H1 (cell line): ENCODE results near the gene FMNL2. TPM values are rescaled to one million over a fixed set of nuclear protein-coding genes. Genes with fewer than 3 reads are reported as not detected.

Experiments used
- BACH1 ChIP-seq: IDR thresholded peaks from 2 replicates; pipeline ENCODE4 v1.6.1; 2012; ENCODE audit warnings: low read length, improper control_type of control experiment
- GTF2F1 ChIP-seq: IDR thresholded peaks from 2 replicates; pipeline ENCODE4 v1.6.1; 2012; ENCODE audit warnings: low read depth, low read length, improper control_type of control experiment, borderline replicate concordance
- HDAC6 ChIP-seq: IDR thresholded peaks from one replicate; pipeline ENCODE4 v1.7.1; 2012; ENCODE audit warnings: low read depth, mild to moderate bottlenecking, inconsistent platforms, low read length, moderate library complexity
- POLR2A ChIP-seq, 2 experiments: IDR thresholded peaks; 1 replicate in 1 of 2; 2 replicates in 1 of 2; pipeline ENCODE4 v1.6.1; 2011; ENCODE audit warnings: low read depth in 2 of 2, low read length in 2 of 2, mild to moderate bottlenecking in 2 of 2; ENCODE audit errors: control extremely low read depth in 1 of 2
- POU5F1 ChIP-seq: IDR thresholded peaks from 2 replicates; pipeline ENCODE4 v1.6.1; 2011; ENCODE audit warnings: low read depth, mild to moderate bottlenecking, low read length, moderate library complexity
- SP2 ChIP-seq: IDR thresholded peaks from 2 replicates; pipeline ENCODE4 v1.6.1; 2012; ENCODE audit warnings: mild to moderate bottlenecking, low read length, inconsistent platforms
- polyA plus RNA-seq, 7 experiments: library from polyadenylated mRNA; depleted of rRNA in 3 of 7; stranded (reverse) in 5 of 7; unstranded in 2 of 7; fragments of >200 nt in 5 of 7; fragments of 200-250 nt in 2 of 7; gene quantifications; 1 replicate in 5 of 7; 2 replicates in 1 of 7; 4 replicates in 1 of 7; pipeline versions ENCODE4 v1.2.1 to v1.2.3, GENCODE V29; 2011 to 2013; ENCODE audit warnings: missing spikeins in 2 of 7, mixed read lengths in 2 of 7
- total RNA-seq: library from RNA; stranded (reverse); fragmentation: NEBNext Ultra II Directional; extraction: Animal tissue kit (Norgen Biotek cat#: 25700); gene quantifications from 2 replicates; pipeline ENCODE4 v1.2.1, GENCODE V29; 2021
- TF ChIP-seq, protein P1 (sequence below): fragments of 300-600 bp; sonication (generic); IDR thresholded peaks from 2 replicates; pipeline ENCODE4 v1.7.1; 2012; ENCODE audit warnings: low read length, moderate library complexity, mild to moderate bottlenecking, inconsistent platforms; ENCODE audit not compliant: insufficient replicate concordance
- TF ChIP-seq, protein P2 (sequence below): IDR thresholded peaks from 2 replicates; pipeline ENCODE4 v1.6.1; 2011; ENCODE audit warnings: low read length, improper control_type of control experiment
- TF ChIP-seq, protein P3 (sequence below): IDR thresholded peaks from 2 replicates; pipeline ENCODE4 v1.6.1; 2012; ENCODE audit warnings: low read length, inconsistent platforms

FMNL2 gene
- total and polyA plus RNA-seq, 2 of the 8 experiments (the other 6 are each of a cell fraction or from before 2014, with no cell fraction given), result 15.5 to 45.1 TPM

DNA sequence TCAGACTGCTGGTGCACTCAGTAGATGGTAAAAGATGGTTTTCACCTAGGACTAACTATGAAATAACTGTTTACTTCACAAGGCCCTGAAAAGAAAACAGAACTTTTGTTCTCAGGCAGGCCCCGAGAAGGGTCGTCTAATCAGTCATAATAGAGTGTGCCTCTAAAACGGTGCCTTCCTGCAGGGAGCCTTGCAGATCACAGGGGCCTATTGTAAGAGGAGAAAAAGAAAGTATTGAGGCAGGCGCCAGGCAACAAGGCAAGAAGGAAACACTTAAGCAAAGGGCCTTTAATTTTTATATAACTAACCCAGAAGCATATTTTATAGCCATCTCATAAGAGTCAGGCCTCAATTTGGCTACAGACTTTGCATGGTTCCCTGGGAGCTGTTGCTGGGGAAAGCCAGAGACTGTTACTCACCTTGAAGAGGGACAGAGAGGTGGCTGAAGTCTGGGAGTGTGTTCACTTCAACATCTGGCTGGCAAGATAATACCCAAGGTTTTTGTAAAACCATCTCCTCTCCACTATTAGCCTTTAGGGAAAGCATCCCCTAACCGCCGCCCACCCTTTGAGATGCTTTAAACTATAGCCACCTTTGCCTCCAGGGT, 265.2 kb downstream of the FMNL2 start (continued):
- TF ChIP-seq, protein P1, sequence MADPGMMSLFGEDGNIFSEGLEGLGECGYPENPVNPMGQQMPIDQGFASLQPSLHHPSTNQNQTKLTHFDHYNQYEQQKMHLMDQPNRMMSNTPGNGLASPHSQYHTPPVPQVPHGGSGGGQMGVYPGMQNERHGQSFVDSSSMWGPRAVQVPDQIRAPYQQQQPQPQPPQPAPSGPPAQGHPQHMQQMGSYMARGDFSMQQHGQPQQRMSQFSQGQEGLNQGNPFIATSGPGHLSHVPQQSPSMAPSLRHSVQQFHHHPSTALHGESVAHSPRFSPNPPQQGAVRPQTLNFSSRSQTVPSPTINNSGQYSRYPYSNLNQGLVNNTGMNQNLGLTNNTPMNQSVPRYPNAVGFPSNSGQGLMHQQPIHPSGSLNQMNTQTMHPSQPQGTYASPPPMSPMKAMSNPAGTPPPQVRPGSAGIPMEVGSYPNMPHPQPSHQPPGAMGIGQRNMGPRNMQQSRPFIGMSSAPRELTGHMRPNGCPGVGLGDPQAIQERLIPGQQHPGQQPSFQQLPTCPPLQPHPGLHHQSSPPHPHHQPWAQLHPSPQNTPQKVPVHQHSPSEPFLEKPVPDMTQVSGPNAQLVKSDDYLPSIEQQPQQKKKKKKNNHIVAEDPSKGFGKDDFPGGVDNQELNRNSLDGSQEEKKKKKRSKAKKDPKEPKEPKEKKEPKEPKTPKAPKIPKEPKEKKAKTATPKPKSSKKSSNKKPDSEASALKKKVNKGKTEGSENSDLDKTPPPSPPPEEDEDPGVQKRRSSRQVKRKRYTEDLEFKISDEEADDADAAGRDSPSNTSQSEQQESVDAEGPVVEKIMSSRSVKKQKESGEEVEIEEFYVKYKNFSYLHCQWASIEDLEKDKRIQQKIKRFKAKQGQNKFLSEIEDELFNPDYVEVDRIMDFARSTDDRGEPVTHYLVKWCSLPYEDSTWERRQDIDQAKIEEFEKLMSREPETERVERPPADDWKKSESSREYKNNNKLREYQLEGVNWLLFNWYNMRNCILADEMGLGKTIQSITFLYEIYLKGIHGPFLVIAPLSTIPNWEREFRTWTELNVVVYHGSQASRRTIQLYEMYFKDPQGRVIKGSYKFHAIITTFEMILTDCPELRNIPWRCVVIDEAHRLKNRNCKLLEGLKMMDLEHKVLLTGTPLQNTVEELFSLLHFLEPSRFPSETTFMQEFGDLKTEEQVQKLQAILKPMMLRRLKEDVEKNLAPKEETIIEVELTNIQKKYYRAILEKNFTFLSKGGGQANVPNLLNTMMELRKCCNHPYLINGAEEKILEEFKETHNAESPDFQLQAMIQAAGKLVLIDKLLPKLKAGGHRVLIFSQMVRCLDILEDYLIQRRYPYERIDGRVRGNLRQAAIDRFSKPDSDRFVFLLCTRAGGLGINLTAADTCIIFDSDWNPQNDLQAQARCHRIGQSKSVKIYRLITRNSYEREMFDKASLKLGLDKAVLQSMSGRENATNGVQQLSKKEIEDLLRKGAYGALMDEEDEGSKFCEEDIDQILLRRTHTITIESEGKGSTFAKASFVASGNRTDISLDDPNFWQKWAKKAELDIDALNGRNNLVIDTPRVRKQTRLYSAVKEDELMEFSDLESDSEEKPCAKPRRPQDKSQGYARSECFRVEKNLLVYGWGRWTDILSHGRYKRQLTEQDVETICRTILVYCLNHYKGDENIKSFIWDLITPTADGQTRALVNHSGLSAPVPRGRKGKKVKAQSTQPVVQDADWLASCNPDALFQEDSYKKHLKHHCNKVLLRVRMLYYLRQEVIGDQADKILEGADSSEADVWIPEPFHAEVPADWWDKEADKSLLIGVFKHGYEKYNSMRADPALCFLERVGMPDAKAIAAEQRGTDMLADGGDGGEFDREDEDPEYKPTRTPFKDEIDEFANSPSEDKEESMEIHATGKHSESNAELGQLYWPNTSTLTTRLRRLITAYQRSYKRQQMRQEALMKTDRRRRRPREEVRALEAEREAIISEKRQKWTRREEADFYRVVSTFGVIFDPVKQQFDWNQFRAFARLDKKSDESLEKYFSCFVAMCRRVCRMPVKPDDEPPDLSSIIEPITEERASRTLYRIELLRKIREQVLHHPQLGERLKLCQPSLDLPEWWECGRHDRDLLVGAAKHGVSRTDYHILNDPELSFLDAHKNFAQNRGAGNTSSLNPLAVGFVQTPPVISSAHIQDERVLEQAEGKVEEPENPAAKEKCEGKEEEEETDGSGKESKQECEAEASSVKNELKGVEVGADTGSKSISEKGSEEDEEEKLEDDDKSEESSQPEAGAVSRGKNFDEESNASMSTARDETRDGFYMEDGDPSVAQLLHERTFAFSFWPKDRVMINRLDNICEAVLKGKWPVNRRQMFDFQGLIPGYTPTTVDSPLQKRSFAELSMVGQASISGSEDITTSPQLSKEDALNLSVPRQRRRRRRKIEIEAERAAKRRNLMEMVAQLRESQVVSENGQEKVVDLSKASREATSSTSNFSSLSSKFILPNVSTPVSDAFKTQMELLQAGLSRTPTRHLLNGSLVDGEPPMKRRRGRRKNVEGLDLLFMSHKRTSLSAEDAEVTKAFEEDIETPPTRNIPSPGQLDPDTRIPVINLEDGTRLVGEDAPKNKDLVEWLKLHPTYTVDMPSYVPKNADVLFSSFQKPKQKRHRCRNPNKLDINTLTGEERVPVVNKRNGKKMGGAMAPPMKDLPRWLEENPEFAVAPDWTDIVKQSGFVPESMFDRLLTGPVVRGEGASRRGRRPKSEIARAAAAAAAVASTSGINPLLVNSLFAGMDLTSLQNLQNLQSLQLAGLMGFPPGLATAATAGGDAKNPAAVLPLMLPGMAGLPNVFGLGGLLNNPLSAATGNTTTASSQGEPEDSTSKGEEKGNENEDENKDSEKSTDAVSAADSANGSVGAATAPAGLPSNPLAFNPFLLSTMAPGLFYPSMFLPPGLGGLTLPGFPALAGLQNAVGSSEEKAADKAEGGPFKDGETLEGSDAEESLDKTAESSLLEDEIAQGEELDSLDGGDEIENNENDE, result no peak
- TF ChIP-seq, protein P2, sequence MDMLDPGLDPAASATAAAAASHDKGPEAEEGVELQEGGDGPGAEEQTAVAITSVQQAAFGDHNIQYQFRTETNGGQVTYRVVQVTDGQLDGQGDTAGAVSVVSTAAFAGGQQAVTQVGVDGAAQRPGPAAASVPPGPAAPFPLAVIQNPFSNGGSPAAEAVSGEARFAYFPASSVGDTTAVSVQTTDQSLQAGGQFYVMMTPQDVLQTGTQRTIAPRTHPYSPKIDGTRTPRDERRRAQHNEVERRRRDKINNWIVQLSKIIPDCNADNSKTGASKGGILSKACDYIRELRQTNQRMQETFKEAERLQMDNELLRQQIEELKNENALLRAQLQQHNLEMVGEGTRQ, result no peak
- TF ChIP-seq POLR2A (IDR thresholded peaks at IDR 0.05; ENCODE audit: control extremely low read depth in 1 of 2, low read depth in 2 of 2, low read length in 2 of 2) (no peak), BACH1 (no peak), POU5F1 (no peak), GTF2F1 (no peak), HDAC6 (no peak), SP2 (no peak)
- TF ChIP-seq, protein P3, sequence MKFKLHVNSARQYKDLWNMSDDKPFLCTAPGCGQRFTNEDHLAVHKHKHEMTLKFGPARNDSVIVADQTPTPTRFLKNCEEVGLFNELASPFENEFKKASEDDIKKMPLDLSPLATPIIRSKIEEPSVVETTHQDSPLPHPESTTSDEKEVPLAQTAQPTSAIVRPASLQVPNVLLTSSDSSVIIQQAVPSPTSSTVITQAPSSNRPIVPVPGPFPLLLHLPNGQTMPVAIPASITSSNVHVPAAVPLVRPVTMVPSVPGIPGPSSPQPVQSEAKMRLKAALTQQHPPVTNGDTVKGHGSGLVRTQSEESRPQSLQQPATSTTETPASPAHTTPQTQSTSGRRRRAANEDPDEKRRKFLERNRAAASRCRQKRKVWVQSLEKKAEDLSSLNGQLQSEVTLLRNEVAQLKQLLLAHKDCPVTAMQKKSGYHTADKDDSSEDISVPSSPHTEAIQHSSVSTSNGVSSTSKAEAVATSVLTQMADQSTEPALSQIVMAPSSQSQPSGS, result no peak
